PC-9 (cell line): ENCODE results near the gene TANGO6.

Experiments
- CTCF ChIP-seq: fragments of 200-600 bp; sonication (generic); conservative IDR thresholded peaks from 2 replicates; pipeline ENCODE4 v1.6.1; 2017; ENCODE audit warnings: mixed run types, antibody characterized with exemption, mild to moderate bottlenecking, moderate library complexity
- EZH2 ChIP-seq: fragments of 200-600 bp; sonication (generic); IDR thresholded peaks from 2 replicates; pipeline ENCODE4 v1.8.0; 2017; ENCODE audit warnings: antibody characterized with exemption, low read depth

GRCh38 chr16:68921637-68922036, 78.3 kb downstream of the TANGO6 start:
- no peak for TF ChIP-seq CTCF
- no peak for TF ChIP-seq EZH2
